HCT116 (cell line): ENCODE results near the gene CRYGC. TPM values are rescaled to one million over a fixed set of nuclear protein-coding genes. Genes with fewer than 3 reads are reported as not detected.

Experiments used
- ATAC-seq: fragments of 200-7000 bp; cut with Tn5 transposase; 2 replicates; pipeline ENCODE4 v1.9.1; 2020; ENCODE audit warnings: mild to moderate bottlenecking, moderate library complexity
- BruUV-seq: library from RNA; stranded (reverse); fragments of 400-500 nt; replicated peaks from 2 replicates; lab custom pipeline; 2021; lab: Mats Ljungman, UMichigan
- CTCF ChIA-PET: fragments of 300-600 bp; sonication (Branson Sonifier 250); formaldehyde crosslinking; loops from one replicate; lab custom pipeline; 2021; ENCODE audit warnings: antibody characterized with exemption; lab: Charles Lee
- POLR2A ChIA-PET: fragments of 300-600, 350-600 bp; sonication (Branson Sonifier 250); formaldehyde crosslinking; loops from one replicate; lab custom pipeline; 2021; ENCODE audit warnings: antibody characterized with exemption; lab: Charles Lee
- RAD21 ChIA-PET, 2 experiments: fragments of 300-600 bp; sonication (Branson Sonifier 250); formaldehyde crosslinking; loops; one replicate each; lab custom pipeline; 2023; ENCODE audit warnings: low total read pairs in 2 of 2; ENCODE audit not compliant: uncharacterized antibody in 2 of 2, unreplicated experiment in 2 of 2, low non-redundant PET in 1 of 2; lab: Charles Lee
- DNase-seq: peaks from one replicate; pipeline ENCODE4 v3.0.0-alpha.2; 2010; ENCODE audit warnings: low read depth, low spot score
- H2AFZ ChIP-seq: fragments of 200-600 bp; shearing (Covaris generic), sonication (generic); 2 replicates; pipeline ENCODE4 v1.6.1; 2017; ENCODE audit warnings: low read depth, mixed run types, mixed read lengths, antibody characterized with exemption, low read length; ENCODE audit not compliant: poor library complexity, severe bottlenecking
- H3K27ac ChIP-seq: 2 replicates; pipeline ENCODE4 v1.5.1; 2012; ENCODE audit warnings: low read depth, low read length
- H3K27me3 ChIP-seq: fragments of 200-600 bp; sonication (generic); 2 replicates; pipeline ENCODE4 v1.6.1; 2016; ENCODE audit warnings: mixed run types, low read length, mixed read lengths; ENCODE audit not compliant: insufficient read depth
- H3K36me3 ChIP-seq, 2 experiments: fragments of 200-500 bp in 1 of 2; fragments of 200-600 bp in 1 of 2; sonication (Bioruptor generic) in 1 of 2; sonication (generic) in 1 of 2; 2 replicates each; pipeline versions ENCODE4 v1.5.1 to v1.6.1; 2014 to 2016; ENCODE audit warnings: low read length in 2 of 2, inconsistent platforms in 1 of 2, mixed read lengths in 1 of 2, mixed run types in 1 of 2; ENCODE audit not compliant: insufficient read depth in 2 of 2, control insufficient read depth in 1 of 2
- H3K4me1 ChIP-seq, 2 experiments: fragments of 200-600 bp in 1 of 2; sonication (generic) in 1 of 2; 2 replicates each; pipeline versions ENCODE4 v1.5.1 to v1.6.1; 2012 to 2017; ENCODE audit warnings: low read length in 2 of 2, inconsistent platforms in 1 of 2, mild to moderate bottlenecking in 1 of 2, mixed read lengths in 1 of 2, mixed run types in 1 of 2, moderate library complexity in 1 of 2; ENCODE audit not compliant: insufficient read depth in 2 of 2, control insufficient read depth in 1 of 2
- H3K4me2 ChIP-seq: fragments of 200-600 bp; sonication (generic); 2 replicates; pipeline ENCODE4 v1.6.1; 2017; ENCODE audit warnings: mixed run types, low read length, mixed read lengths
- H3K4me3 ChIP-seq, 2 experiments: fragments of 200-600 bp in 1 of 2; sonication (generic) in 1 of 2; replicated peaks in 1 of 2; 2 replicates each; pipeline ENCODE4 v1.5.1; 2011 to 2016; ENCODE audit warnings: low read length in 2 of 2, control low read depth in 1 of 2, low read depth in 1 of 2, mild to moderate bottlenecking in 1 of 2, mixed read lengths in 1 of 2, mixed run types in 1 of 2
- H3K79me2 ChIP-seq: fragments of 200-600 bp; sonication (generic); 2 replicates; pipeline ENCODE4 v1.6.1; 2017; ENCODE audit warnings: mild to moderate bottlenecking, mixed run types, low read length, moderate library complexity, mixed read lengths; ENCODE audit not compliant: insufficient read depth
- H3K9ac ChIP-seq: fragments of 200-600 bp; sonication (generic); 2 replicates; pipeline ENCODE4 v1.6.1; 2016; ENCODE audit warnings: low read length, mixed read lengths
- H3K9me2 ChIP-seq: fragments of 200-600 bp; sonication (generic), shearing (Covaris generic); 2 replicates; pipeline ENCODE4 v1.6.1; 2017; ENCODE audit warnings: mixed run types, mild to moderate bottlenecking, moderate library complexity; ENCODE audit not compliant: insufficient read depth
- H3K9me3 ChIP-seq, 2 experiments: fragments of 200-500 bp in 1 of 2; fragments of 200-600 bp in 1 of 2; sonication (Bioruptor generic) in 1 of 2; sonication (generic) in 1 of 2; 2 replicates each; pipeline ENCODE4 v1.6.1; 2014 to 2017; ENCODE audit warnings: low read length in 2 of 2, mixed read lengths in 2 of 2, inconsistent platforms in 1 of 2, low read depth in 1 of 2, mild to moderate bottlenecking in 1 of 2, mixed run types in 1 of 2, moderate library complexity in 1 of 2; ENCODE audit not compliant: control insufficient read depth in 1 of 2, insufficient read depth in 1 of 2
- H4K20me1 ChIP-seq: fragments of 200-600 bp; sonication (generic), shearing (Covaris generic); 2 replicates; pipeline ENCODE4 v1.6.1; 2017; ENCODE audit warnings: mixed run types, mild to moderate bottlenecking, moderate library complexity; ENCODE audit not compliant: insufficient read depth
- FOSL1 ChIP-seq: IDR thresholded peaks from 2 replicates; pipeline ENCODE4 v1.6.1; 2012; ENCODE audit warnings: low read depth
- POLR2A ChIP-seq: IDR thresholded peaks from 2 replicates; pipeline ENCODE4 v1.7.0; 2011; ENCODE audit warnings: borderline replicate concordance; ENCODE audit not compliant: insufficient read depth, insufficient read length; ENCODE audit errors: extremely low read depth
- SRF ChIP-seq: IDR thresholded peaks from 2 replicates; pipeline ENCODE4 v1.6.1; 2012; ENCODE audit warnings: low read depth
- ZBTB33 ChIP-seq: IDR thresholded peaks from 2 replicates; pipeline ENCODE4 v1.6.1; 2011; ENCODE audit warnings: mild to moderate bottlenecking, low read length, moderate library complexity; ENCODE audit not compliant: insufficient replicate concordance; ENCODE audit errors: extremely low read depth
- intact Hi-C: fragments of 100-400 bp; cut with micrococcal nuclease; formaldehyde crosslinking; loops from 2 replicates; pipeline ENCODE4 v1.10.0; 2022
- total RNA-seq: library from RNA; stranded (reverse); gene quantifications from one replicate; pipeline ENCODE4 v1.2.1, GENCODE V29; 2021; ENCODE audit not compliant: unreplicated experiment
- TF ChIP-seq, protein P1 (sequence below): IDR thresholded peaks from 2 replicates; pipeline ENCODE4 v1.6.1; 2012; ENCODE audit warnings: low read depth

CRYGC gene
- total RNA-seq, 1 experiment from 2014 or later = not detected

DNA sequence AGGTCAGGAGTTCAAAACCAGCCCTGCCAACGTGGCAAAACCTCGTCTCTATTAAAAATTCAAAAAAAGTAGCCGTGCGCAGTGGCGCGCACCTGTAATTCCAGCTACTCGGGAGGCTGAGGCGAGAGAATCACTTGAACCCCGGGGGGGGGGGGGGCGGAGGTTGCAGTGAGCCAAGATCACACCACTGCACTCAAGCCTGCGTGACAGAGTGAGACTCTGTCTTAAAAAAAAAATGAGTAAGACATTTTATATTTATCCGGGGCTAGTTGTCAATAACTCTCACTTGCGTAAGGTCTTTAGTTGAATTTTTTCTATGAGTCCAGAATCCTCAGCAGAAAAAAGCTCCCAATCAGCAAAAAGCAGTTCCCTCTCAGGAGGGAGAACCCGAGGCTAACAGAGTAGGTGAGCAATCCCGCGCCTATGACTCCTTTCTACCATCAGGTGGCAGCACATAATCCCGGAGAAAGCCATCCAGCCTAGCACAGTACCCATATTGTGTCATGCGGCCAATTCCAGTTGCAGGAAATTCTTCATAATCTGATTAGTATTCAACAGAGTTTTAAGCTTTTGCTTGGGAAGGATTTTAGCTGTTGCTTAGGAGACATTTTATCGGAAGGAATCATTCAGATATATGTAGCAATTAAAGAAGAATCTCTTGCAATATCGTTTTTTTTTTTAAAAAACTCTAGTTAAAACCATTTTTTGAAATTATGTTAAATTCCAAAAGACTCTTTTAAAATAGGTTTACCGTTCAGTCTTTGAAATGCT is 45.6 kb upstream of the CRYGC start (continued):
- TF ChIP-seq ZBTB33 = no peak
- no peak for TF ChIP-seq FOSL1
- no peak for TF ChIP-seq POLR2A
- TF ChIP-seq, all 23 proteins: peak for 4

DNA sequence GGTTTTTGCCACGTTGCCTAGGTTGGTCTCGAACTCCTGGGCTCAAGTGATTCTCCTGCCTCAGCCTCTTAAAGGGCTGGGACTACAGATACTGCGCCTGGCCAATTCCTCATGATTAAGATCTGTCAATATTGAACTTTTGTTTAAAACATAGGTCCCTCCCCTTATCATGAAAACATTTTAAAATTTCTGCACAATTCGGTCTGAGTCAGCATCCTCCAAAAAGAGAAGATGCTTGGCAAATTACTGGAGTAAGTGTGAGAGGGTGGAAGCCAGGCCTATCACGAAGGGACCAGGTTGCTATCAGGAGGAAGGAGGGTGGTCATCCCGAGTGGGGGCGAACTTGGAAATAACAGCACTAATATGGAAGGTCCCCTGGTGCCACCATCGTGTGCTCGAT is 44.5 kb upstream of the CRYGC start:
- Histone ChIP-seq H3K4me3 (no peak overlapping the region), H3K9me2 (no peaks in the 10 kb centered on the region), H3K27ac (no peak overlapping the region), H4K20me1 (no peaks in the 10 kb centered on the region), H3K36me3 (no peaks in the 10 kb centered on the region), H3K4me2 (no peak overlapping the region), H3K4me1 (peaks cover 5 to 24% of the 10 kb centered on the region in 2 experiments; a peak in 3 of 4 replicates), H3K9me3 (no peaks in the 10 kb centered on the region), H2AFZ (no peak overlapping the region), H3K79me2 (no peaks in the 10 kb centered on the region), H3K27me3 (no peaks in the 10 kb centered on the region), H3K9ac (no peak overlapping the region)
- DNase-seq (no peak), ATAC-seq (no peak)
- CTCF ChIA-PET = interaction anchor here (1.7 to 2.7 kb wide), 4 partner anchors 9 to 102 kb away, joined by 3 to 24 read pairs (median 10); partner anchors contain the start of gene IDH1
- TF ChIP-seq SRF = no peak
- TF ChIP-seq, protein P1, sequence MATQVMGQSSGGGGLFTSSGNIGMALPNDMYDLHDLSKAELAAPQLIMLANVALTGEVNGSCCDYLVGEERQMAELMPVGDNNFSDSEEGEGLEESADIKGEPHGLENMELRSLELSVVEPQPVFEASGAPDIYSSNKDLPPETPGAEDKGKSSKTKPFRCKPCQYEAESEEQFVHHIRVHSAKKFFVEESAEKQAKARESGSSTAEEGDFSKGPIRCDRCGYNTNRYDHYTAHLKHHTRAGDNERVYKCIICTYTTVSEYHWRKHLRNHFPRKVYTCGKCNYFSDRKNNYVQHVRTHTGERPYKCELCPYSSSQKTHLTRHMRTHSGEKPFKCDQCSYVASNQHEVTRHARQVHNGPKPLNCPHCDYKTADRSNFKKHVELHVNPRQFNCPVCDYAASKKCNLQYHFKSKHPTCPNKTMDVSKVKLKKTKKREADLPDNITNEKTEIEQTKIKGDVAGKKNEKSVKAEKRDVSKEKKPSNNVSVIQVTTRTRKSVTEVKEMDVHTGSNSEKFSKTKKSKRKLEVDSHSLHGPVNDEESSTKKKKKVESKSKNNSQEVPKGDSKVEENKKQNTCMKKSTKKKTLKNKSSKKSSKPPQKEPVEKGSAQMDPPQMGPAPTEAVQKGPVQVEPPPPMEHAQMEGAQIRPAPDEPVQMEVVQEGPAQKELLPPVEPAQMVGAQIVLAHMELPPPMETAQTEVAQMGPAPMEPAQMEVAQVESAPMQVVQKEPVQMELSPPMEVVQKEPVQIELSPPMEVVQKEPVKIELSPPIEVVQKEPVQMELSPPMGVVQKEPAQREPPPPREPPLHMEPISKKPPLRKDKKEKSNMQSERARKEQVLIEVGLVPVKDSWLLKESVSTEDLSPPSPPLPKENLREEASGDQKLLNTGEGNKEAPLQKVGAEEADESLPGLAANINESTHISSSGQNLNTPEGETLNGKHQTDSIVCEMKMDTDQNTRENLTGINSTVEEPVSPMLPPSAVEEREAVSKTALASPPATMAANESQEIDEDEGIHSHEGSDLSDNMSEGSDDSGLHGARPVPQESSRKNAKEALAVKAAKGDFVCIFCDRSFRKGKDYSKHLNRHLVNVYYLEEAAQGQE = no peak
- RAD21 ChIA-PET = no interaction called here
- intact Hi-C loops = loop anchor here (2.0 kb wide), 1 partner anchor 81 kb away; the partner anchor contains the start of gene IDH1
- no TSS peak for BruUV-seq
- POLR2A ChIA-PET = no interaction called here
